SU-DHL-6 (cell line): ENCODE measurements around the gene FLRT2.

ENCODE experiments used
- H2AFZ ChIP-seq: fragments of 200-600 bp; sonication (generic); 2 replicates; pipeline ENCODE4 v1.6.1; 2014; ENCODE audit warnings: low read depth, mild to moderate bottlenecking, moderate library complexity, mixed read lengths, antibody characterized with exemption, low read length; ENCODE audit not compliant: severe bottlenecking
- H3F3A ChIP-seq: fragments of 200-600 bp; shearing (Covaris generic); 2 replicates; pipeline ENCODE4 v1.6.0; 2016; ENCODE audit warnings: antibody characterized with exemption, mild to moderate bottlenecking; ENCODE audit not compliant: insufficient read depth
- H3K27ac ChIP-seq: fragments of 200-600 bp; sonication (generic); 2 replicates; pipeline ENCODE4 v1.5.1; 2016; ENCODE audit warnings: low read depth, mild to moderate bottlenecking, low read length, moderate library complexity, mixed read lengths
- H3K27me3 ChIP-seq: fragments of 200-600 bp; sonication (generic), shearing (Covaris generic); 2 replicates; pipeline ENCODE4 v1.6.0; 2014; ENCODE audit warnings: mild to moderate bottlenecking, low read length
- H3K36me3 ChIP-seq: fragments of 200-600 bp; sonication (generic); 2 replicates; pipeline ENCODE4 v1.6.1; 2014; ENCODE audit warnings: mild to moderate bottlenecking, low read length, mixed read lengths
- H3K4me2 ChIP-seq: fragments of 300-600, 200-600 bp; shearing (Covaris generic), sonication (generic); 2 replicates; pipeline ENCODE4 v1.6.0; 2014; ENCODE audit warnings: low read length, low read depth, mild to moderate bottlenecking; ENCODE audit not compliant: poor library complexity, severe bottlenecking
- H3K4me3 ChIP-seq: fragments of 200-600 bp; sonication (generic); 2 replicates; pipeline ENCODE4 v1.5.1; 2014; ENCODE audit warnings: antibody characterized with exemption, low read length, mild to moderate bottlenecking, mixed read lengths; ENCODE audit not compliant: insufficient read depth, poor library complexity, severe bottlenecking
- H3K79me2 ChIP-seq: fragments of 200-600 bp; sonication (generic); 2 replicates; pipeline ENCODE4 v1.6.1; 2014; ENCODE audit warnings: mild to moderate bottlenecking, low read length, moderate library complexity; ENCODE audit not compliant: insufficient read depth
- H3K9ac ChIP-seq: fragments of 200-600 bp; sonication (generic); 2 replicates; pipeline ENCODE4 v1.7.0; 2014; ENCODE audit warnings: mild to moderate bottlenecking, low read length
- H3K9me2 ChIP-seq: fragments of 200-600 bp; sonication (generic); replicated peaks from 2 replicates; pipeline ENCODE4 v1.6.1; 2014; ENCODE audit warnings: low read length; ENCODE audit not compliant: insufficient read depth
- H3K9me3 ChIP-seq: fragments of 200-600 bp; sonication (generic); 2 replicates; pipeline ENCODE4 v1.6.1; 2014; ENCODE audit warnings: low read length, mixed read lengths; ENCODE audit not compliant: insufficient read depth
- H4K20me1 ChIP-seq: fragments of 200-600 bp; sonication (generic); 2 replicates; pipeline ENCODE4 v1.6.1; 2014; ENCODE audit warnings: low read depth, mild to moderate bottlenecking, antibody characterized with exemption, low read length, moderate library complexity, mixed read lengths
- EZH2phosphoT487 ChIP-seq: fragments of 200-600 bp; sonication (generic), shearing (Covaris generic); conservative IDR thresholded peaks from 2 replicates; pipeline ENCODE4 v1.6.1; 2018; ENCODE audit warnings: mild to moderate bottlenecking, antibody characterized with exemption, low read length, moderate library complexity, mixed read lengths
- TF ChIP-seq, protein P1 (sequence below): fragments of 200-600 bp; sonication (generic); IDR thresholded peaks from one replicate; pipeline ENCODE4 v1.5.1; 2017; ENCODE audit warnings: antibody characterized with exemption, mild to moderate bottlenecking, low read length, moderate library complexity; ENCODE audit not compliant: insufficient read depth, poor library complexity, severe bottlenecking

Gene FLRT2

DNA sequence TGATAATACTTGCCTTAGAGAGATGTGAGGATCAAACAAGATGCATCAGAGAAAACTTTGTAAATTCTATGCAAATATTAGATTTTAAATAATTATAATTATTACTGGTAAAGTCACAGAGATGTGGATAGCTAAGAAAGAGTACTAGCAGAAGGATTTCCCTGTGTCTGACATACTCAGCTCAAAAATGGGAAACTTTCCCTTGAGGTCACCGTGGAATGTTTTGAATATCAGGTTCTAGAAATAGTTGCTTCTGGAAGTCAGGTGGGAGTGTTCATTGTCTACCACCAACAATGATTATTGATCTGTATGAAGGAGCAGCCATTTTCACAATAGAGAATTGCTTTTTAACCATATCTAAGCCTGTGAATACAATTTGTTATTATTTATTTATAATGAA is 71.7 kb downstream of the FLRT2 start:
- H3K4me2 ChIP-seq: no peak overlapping the region

DNA sequence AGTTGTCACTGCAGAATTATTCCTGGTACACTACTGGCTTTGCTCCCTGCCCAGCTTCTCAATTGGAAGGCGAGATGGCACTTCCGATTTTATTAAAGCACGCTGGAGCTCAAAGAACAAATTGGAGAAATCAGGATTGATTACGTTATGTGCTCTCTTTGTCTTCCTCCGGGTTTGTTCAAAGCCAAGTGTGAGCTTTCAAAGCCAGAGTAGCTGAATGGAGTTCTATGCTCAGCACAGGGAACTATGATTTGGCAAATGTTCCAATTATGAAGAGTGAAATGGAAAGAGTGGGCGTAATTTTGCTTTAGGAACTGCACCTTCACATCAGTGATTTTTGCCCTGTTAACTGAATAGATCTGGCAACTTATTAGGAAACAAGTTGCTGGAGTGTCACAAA is 72.4 kb downstream of the FLRT2 start:
- H2AFZ ChIP-seq: no peak overlapping the region
- no peak overlapping the region for H3K9ac ChIP-seq
- H3F3A ChIP-seq: no peaks in the 10 kb centered on the region
- H3K27me3 ChIP-seq: 0 out of 2 replicates have a peak, but pooled peaks cover 2% of the 10 kb centered on the region
- H3K36me3 ChIP-seq: no peaks in the 10 kb centered on the region
- no peaks in the 10 kb centered on the region for H3K9me3 ChIP-seq
- no peaks in the 10 kb centered on the region for H3K79me2 ChIP-seq
- no peak overlapping the region for H3K4me3 ChIP-seq
- H3K4me2 ChIP-seq: no peak overlapping the region
- H3K9me2 ChIP-seq: no peaks in the 10 kb centered on the region
- no peak overlapping the region for H3K27ac ChIP-seq
- no peaks in the 10 kb centered on the region for H4K20me1 ChIP-seq
- TF ChIP-seq, protein P1, sequence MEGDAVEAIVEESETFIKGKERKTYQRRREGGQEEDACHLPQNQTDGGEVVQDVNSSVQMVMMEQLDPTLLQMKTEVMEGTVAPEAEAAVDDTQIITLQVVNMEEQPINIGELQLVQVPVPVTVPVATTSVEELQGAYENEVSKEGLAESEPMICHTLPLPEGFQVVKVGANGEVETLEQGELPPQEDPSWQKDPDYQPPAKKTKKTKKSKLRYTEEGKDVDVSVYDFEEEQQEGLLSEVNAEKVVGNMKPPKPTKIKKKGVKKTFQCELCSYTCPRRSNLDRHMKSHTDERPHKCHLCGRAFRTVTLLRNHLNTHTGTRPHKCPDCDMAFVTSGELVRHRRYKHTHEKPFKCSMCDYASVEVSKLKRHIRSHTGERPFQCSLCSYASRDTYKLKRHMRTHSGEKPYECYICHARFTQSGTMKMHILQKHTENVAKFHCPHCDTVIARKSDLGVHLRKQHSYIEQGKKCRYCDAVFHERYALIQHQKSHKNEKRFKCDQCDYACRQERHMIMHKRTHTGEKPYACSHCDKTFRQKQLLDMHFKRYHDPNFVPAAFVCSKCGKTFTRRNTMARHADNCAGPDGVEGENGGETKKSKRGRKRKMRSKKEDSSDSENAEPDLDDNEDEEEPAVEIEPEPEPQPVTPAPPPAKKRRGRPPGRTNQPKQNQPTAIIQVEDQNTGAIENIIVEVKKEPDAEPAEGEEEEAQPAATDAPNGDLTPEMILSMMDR: no peak
- no peak for TF ChIP-seq EZH2phosphoT487

More for the DNA sequence above, 71.7 kb downstream of the FLRT2 start:
- Histone ChIP-seq H3K9me2 (no peaks in the 10 kb centered on the region), H3K9me3 (no peaks in the 10 kb centered on the region), H3F3A (no peaks in the 10 kb centered on the region), H3K4me3 (no peak overlapping the region), H2AFZ (no peak overlapping the region), H3K27ac (no peak overlapping the region), H4K20me1 (no peaks in the 10 kb centered on the region), H3K9ac (no peak overlapping the region), H3K79me2 (no peaks in the 10 kb centered on the region), H3K27me3 (0 out of 2 replicates have a peak, but pooled peaks cover 2% of the 10 kb centered on the region), H3K36me3 (no peaks in the 10 kb centered on the region)
- TF ChIP-seq, protein P1: no peak
- TF ChIP-seq EZH2phosphoT487: no peak

DNA sequence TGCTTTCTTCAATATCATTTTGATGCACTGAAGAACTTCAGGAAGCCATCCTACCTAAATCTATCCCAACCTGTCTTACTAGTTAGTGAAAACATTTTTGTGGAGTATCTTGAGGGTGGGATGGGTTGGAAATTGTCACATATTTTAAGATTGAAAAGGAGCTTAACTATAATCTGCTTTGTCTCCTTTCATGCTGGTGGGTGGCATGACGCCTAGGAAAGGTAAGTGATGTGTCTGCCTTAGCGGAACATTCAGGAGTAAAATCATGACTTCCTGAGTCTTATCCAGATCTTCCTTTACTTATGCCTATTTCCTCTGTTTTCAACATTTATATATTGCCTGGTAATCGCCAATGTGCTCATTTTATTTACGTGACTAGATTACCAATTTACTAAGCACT is 74.1 kb downstream of the FLRT2 start:
- H3K9ac ChIP-seq: no peak overlapping the region
- H3K79me2 ChIP-seq: no peaks in the 10 kb centered on the region
- H2AFZ ChIP-seq: no peak overlapping the region
- 0 out of 2 replicates have a peak, but pooled peaks cover 2% of the 10 kb centered on the region for H3K27me3 ChIP-seq
- H3K4me2 ChIP-seq: no peak overlapping the region
- H3K27ac ChIP-seq: no peak overlapping the region
- no peaks in the 10 kb centered on the region for H3K9me2 ChIP-seq
- TF ChIP-seq, protein P1: no peak
- TF ChIP-seq EZH2phosphoT487: no peak
- no peaks in the 10 kb centered on the region for H3F3A ChIP-seq
- H3K36me3 ChIP-seq: no peaks in the 10 kb centered on the region
- no peak overlapping the region for H3K4me3 ChIP-seq
- no peaks in the 10 kb centered on the region for H4K20me1 ChIP-seq
- H3K9me3 ChIP-seq: no peaks in the 10 kb centered on the region
